Measurements from ENCODE around the gene LRRK2. TPM values are rescaled to one million over a fixed set of nuclear protein-coding genes. Genes with fewer than 3 reads are reported as not detected.

LRRK2 gene
- total and polyA plus RNA-seq, 4 donors, result 1.5 to 11.5 (median 4.9) TPM

DNA sequence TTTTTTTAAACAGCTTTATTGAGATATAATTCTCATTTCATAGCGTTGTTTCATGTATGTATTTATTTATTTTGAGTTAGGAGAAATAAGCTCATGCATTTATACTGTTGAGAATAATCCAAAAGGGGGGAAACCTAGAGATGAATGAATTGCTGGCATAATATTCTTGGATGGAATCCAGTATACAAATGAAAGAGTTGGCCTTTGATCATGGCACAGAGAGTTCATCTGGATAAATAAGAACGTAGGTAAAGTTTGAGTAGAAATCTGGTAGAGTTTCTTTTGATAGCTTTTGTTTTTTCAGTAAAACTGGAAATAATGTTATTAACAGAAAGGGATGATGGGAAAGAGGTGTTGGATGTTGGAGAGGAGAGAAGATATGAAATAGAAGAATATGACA is 166.2 kb downstream of the LRRK2 start:
- TF ChIP-seq TAF1 (conservative IDR thresholded peaks at IDR 0.05) (no peak), JUND (IDR thresholded peaks at IDR 0.05) (no peak), HNF4A (conservative IDR thresholded peaks at IDR 0.05) (peak; percentile 27 to 36)
- no peak overlapping the region for H3K27ac ChIP-seq (ENCODE audit: low read depth in 1 of 2, low read length in 2 of 2)
- no peaks in the 10 kb centered on the region for H3K27me3 ChIP-seq (ENCODE audit: control insufficient read depth in 4 of 4, insufficient read depth in 4 of 4, low read length in 3 of 4)
- DNase-seq (ENCODE audit: low spot score), result no peak
- 49% methylated on average over 2 of the region's 2 CpGs for WGBS
- H3K9ac ChIP-seq (ENCODE audit: low read depth in 1 of 2, low read length in 2 of 2), result no peak overlapping the region
- H3K4me3 ChIP-seq (ENCODE audit: low read depth in 1 of 3, low read length in 3 of 3), result no peak overlapping the region
- H3K4me1 ChIP-seq (ENCODE audit: control insufficient read depth in 4 of 4, insufficient read depth in 4 of 4, low read length in 3 of 4), result peaks cover 0 to 5% (median 0%) of the 10 kb centered on the region in 4 donors
- no peaks in the 10 kb centered on the region for H3K36me3 ChIP-seq (ENCODE audit: control insufficient read depth in 4 of 4, insufficient read depth in 3 of 4, low read depth in 1 of 4, low read length in 3 of 4)
- no peaks in the 10 kb centered on the region for H3K9me3 ChIP-seq (ENCODE audit: control insufficient read depth in 4 of 4, low read length in 3 of 4)

DNA sequence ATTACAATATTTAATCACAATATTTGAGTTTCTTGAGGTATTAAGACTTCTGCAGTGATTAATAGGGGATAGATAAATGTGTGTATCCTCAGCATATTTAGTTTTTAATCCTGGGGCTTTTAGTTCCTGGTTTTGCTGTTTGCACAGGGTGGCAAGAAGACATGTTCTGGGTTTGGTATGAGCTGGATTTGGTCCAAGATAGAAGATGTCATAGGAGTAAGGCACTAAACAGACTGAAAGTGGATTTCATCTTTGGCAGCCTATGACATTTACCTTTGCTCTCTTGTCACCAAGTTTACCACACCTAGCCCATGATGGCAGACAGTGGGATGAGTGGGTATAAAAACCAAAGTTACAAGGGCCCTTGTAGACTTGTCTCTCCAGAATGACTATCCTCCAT is 168.2 kb downstream of the LRRK2 start:
- no peak for DNase-seq (ENCODE audit: low spot score)
- no peak overlapping the region for H3K4me3 ChIP-seq (ENCODE audit: low read depth in 1 of 3, low read length in 3 of 3)
- no peak overlapping the region for H3K9ac ChIP-seq (ENCODE audit: low read depth in 1 of 2, low read length in 2 of 2)
- TF ChIP-seq SP1 (IDR thresholded peaks at IDR 0.05) (no peak), HNF4G (IDR thresholded peaks at IDR 0.05) (no peak), RAD21 (IDR thresholded peaks at IDR 0.05) (no peak), REST (IDR thresholded peaks at IDR 0.05) (no peak), JUND (IDR thresholded peaks at IDR 0.05) (no peak), HNF4A (conservative IDR thresholded peaks at IDR 0.05) (no peak), FOXA2 (IDR thresholded peaks at IDR 0.05) (no peak), RXRA (IDR thresholded peaks at IDR 0.05) (no peak), EGR1 (IDR thresholded peaks at IDR 0.05; ENCODE audit: low read depth in 2 of 2) (no peak), TAF1 (conservative IDR thresholded peaks at IDR 0.05) (no peak)
- TF ChIP-seq, protein P1, sequence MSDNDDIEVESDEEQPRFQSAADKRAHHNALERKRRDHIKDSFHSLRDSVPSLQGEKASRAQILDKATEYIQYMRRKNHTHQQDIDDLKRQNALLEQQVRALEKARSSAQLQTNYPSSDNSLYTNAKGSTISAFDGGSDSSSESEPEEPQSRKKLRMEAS (IDR thresholded peaks at IDR 0.05), result no peak
- H3K27me3 ChIP-seq (ENCODE audit: control insufficient read depth in 4 of 4, insufficient read depth in 4 of 4, low read length in 3 of 4), result no peaks in the 10 kb centered on the region
- H3K4me1 ChIP-seq (ENCODE audit: control insufficient read depth in 4 of 4, insufficient read depth in 4 of 4, low read length in 3 of 4), result peaks cover 0 to 5% (median 0%) of the 10 kb centered on the region in 4 donors
- no peaks in the 10 kb centered on the region for H3K36me3 ChIP-seq (ENCODE audit: control insufficient read depth in 4 of 4, insufficient read depth in 3 of 4, low read depth in 1 of 4, low read length in 3 of 4)
- no peaks in the 10 kb centered on the region for H3K9me3 ChIP-seq (ENCODE audit: control insufficient read depth in 4 of 4, low read length in 3 of 4)
- H3K27ac ChIP-seq (ENCODE audit: low read depth in 1 of 2, low read length in 2 of 2), result no peak overlapping the region

DNA sequence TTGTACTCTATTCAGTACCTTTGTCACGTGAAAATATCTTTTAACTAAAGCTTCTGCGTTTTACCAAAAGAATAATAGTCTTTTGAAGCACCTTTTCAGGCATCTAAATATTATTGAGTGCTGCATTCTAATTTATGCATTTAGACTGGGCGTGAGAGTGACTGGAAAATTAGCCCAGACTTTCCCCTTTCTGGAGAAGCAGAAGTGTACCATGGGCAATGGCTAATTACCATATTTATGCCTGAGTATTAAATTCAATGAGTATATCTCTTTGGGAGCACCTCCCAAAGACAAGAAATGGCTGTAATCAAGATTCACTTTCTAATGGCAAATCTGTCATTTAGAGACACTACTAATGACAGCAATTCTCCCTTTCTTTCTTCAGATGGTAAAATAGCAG is 174.9 kb downstream of the LRRK2 start:
- TF ChIP-seq EGR1 (IDR thresholded peaks at IDR 0.05; ENCODE audit: low read depth in 2 of 2) (no peak), REST (IDR thresholded peaks at IDR 0.05) (no peak), GABPA (IDR thresholded peaks at IDR 0.05 in 1 of 2, conservative IDR thresholded peaks at IDR 0.05 in 1 of 2) (no peak), YY1 (IDR thresholded peaks at IDR 0.05) (no peak), NR2F2 (IDR thresholded peaks at IDR 0.05) (no peak), CTCF (IDR thresholded peaks at IDR 0.05; ENCODE audit: low read depth, low read length, missing input control) (no peak), RXRA (IDR thresholded peaks at IDR 0.05) (no peak)
- WGBS, result 67% methylated on average over 3 of the region's 3 CpGs

More for the DNA sequence above, 174.9 kb downstream of the LRRK2 start:
- H3K27me3 ChIP-seq (ENCODE audit: control insufficient read depth in 4 of 4, insufficient read depth in 4 of 4, low read length in 3 of 4), result no peaks in the 10 kb centered on the region
- no peak overlapping the region for H3K27ac ChIP-seq (ENCODE audit: low read depth in 1 of 2, low read length in 2 of 2)
- no peak for DNase-seq (ENCODE audit: low spot score)
- no peaks in the 10 kb centered on the region for H3K9me3 ChIP-seq (ENCODE audit: control insufficient read depth in 4 of 4, low read length in 3 of 4)
- no peak overlapping the region for H3K9ac ChIP-seq (ENCODE audit: low read depth in 1 of 2, low read length in 2 of 2)
- H3K4me1 ChIP-seq (ENCODE audit: control insufficient read depth in 4 of 4, insufficient read depth in 4 of 4, low read length in 3 of 4), result no peaks in the 10 kb centered on the region
- H3K4me3 ChIP-seq (ENCODE audit: low read depth in 1 of 3, low read length in 3 of 3), result no peak overlapping the region
- no peaks in the 10 kb centered on the region for H3K36me3 ChIP-seq (ENCODE audit: control insufficient read depth in 4 of 4, insufficient read depth in 3 of 4, low read depth in 1 of 4, low read length in 3 of 4)

Measured in liver (tissue), 9 donors.